GM23338 (cell line): ENCODE data around the gene PADI1. TPM values are rescaled to one million over a fixed set of nuclear protein-coding genes. Genes with fewer than 3 reads are reported as not detected.

Source experiments
- ATAC-seq: fragments of 200-7000 bp; cut with Tn5 transposase; 3 replicates; pipeline ENCODE4 v1.9.1; 2020
- DNase-seq: peaks from one replicate; pipeline ENCODE4 v3.0.0-alpha.2; 2015; ENCODE audit warnings: low spot score
- H2AFZ ChIP-seq: fragments of 200-600 bp; sonication (generic); 2 replicates; pipeline ENCODE4 v1.8.0; 2016; ENCODE audit warnings: antibody characterized with exemption, mild to moderate bottlenecking, moderate library complexity
- H3F3A ChIP-seq: fragments of 200-600 bp; sonication (generic); replicated peaks from 2 replicates; pipeline ENCODE4 v1.8.0; 2017; ENCODE audit warnings: antibody characterized with exemption, mixed run types, low read depth
- H3K27ac ChIP-seq: fragments of 200-600 bp; sonication (generic); 2 replicates; pipeline ENCODE4 v1.6.1; 2016; ENCODE audit warnings: low read depth
- H3K27me3 ChIP-seq: fragments of 200-600 bp; sonication (generic); 2 replicates; pipeline ENCODE4 v1.8.0; 2016; ENCODE audit warnings: mild to moderate bottlenecking, mixed run types, moderate library complexity; ENCODE audit not compliant: insufficient read depth
- H3K36me3 ChIP-seq: fragments of 200-600 bp; sonication (generic); 2 replicates; pipeline ENCODE4 v1.8.0; 2016; ENCODE audit warnings: mild to moderate bottlenecking; ENCODE audit not compliant: insufficient read depth
- H3K4me1 ChIP-seq: fragments of 200-600 bp; sonication (generic); 2 replicates; pipeline ENCODE4 v1.8.0; 2016; ENCODE audit warnings: mild to moderate bottlenecking, moderate library complexity; ENCODE audit not compliant: insufficient read depth
- H3K4me2 ChIP-seq: fragments of 200-600 bp; sonication (generic); 2 replicates; pipeline ENCODE4 v1.7.1; 2017; ENCODE audit warnings: mixed run types
- H3K4me3 ChIP-seq: fragments of 200-600 bp; sonication (generic); 2 replicates; pipeline ENCODE4 v1.6.1; 2016; ENCODE audit warnings: mixed run types
- H3K79me2 ChIP-seq: fragments of 200-600 bp; sonication (generic); replicated peaks from 2 replicates; pipeline ENCODE4 v1.8.0; 2017; ENCODE audit warnings: mild to moderate bottlenecking; ENCODE audit not compliant: insufficient read depth
- H3K9me2 ChIP-seq: fragments of 200-600 bp; sonication (generic); 2 replicates; pipeline ENCODE4 v1.8.0; 2017; ENCODE audit not compliant: insufficient read depth
- H4K20me1 ChIP-seq: fragments of 200-600 bp; sonication (generic); replicated peaks from 2 replicates; pipeline ENCODE4 v1.8.0; 2017; ENCODE audit warnings: mild to moderate bottlenecking; ENCODE audit not compliant: insufficient read depth
- H3K27ac Mint-ChIP-seq: 2 replicates; pipeline ENCODE4 v1.8.0; 2020; ENCODE audit warnings: inconsistent platforms, mild to moderate bottlenecking, moderate library complexity, mixed read lengths
- H3K27me3 Mint-ChIP-seq: 3 replicates; pipeline ENCODE4 v1.8.0; 2022; ENCODE audit warnings: low read depth, mild to moderate bottlenecking, moderate library complexity, mixed read lengths, inconsistent platforms; ENCODE audit not compliant: insufficient read depth, poor library complexity
- H3K36me3 Mint-ChIP-seq: 3 replicates; pipeline ENCODE4 v1.8.0; 2021; ENCODE audit warnings: low read depth, mild to moderate bottlenecking, inconsistent platforms, moderate library complexity, mixed read lengths
- H3K4me1 Mint-ChIP-seq: 3 replicates; pipeline ENCODE4 v1.8.0; 2020; ENCODE audit warnings: mild to moderate bottlenecking, inconsistent platforms, mixed read lengths
- H3K4me3 Mint-ChIP-seq: 3 replicates; pipeline ENCODE4 v1.8.0; 2021; ENCODE audit warnings: moderate library complexity, mild to moderate bottlenecking, inconsistent platforms, mixed read lengths
- H3K9me3 Mint-ChIP-seq: 3 replicates; pipeline ENCODE4 v1.8.0; 2020; ENCODE audit warnings: moderate library complexity, mild to moderate bottlenecking, inconsistent platforms, mixed read lengths
- CREB1 ChIP-seq: fragments of 250-450 bp; sonication (Bioruptor Pico); IDR thresholded peaks from 2 replicates; pipeline ENCODE4 v1.5.0; 2020; ENCODE audit warnings: low read depth, mild to moderate bottlenecking, moderate library complexity
- EZH2 ChIP-seq: fragments of 200-600 bp; sonication (generic); IDR thresholded peaks from one replicate; pipeline ENCODE4 v1.8.0; 2017; ENCODE audit warnings: antibody characterized with exemption, mild to moderate bottlenecking, low read depth; ENCODE audit not compliant: unreplicated experiment
- EZH2phosphoT487 ChIP-seq: fragments of 200-600 bp; sonication (generic); IDR thresholded peaks from one replicate; pipeline ENCODE4 v1.8.1; 2018; ENCODE audit warnings: antibody characterized with exemption; ENCODE audit not compliant: unreplicated experiment
- JUNB ChIP-seq: IDR thresholded peaks from one replicate; pipeline ENCODE4 v1.6.1; 2016; ENCODE audit warnings: antibody characterized with exemption; ENCODE audit not compliant: unreplicated experiment
- NANOG ChIP-seq: IDR thresholded peaks from 2 replicates; pipeline ENCODE4 v1.6.1; 2016; ENCODE audit warnings: antibody characterized with exemption, borderline replicate concordance
- POLR2AphosphoS5 ChIP-seq: IDR thresholded peaks from 2 replicates; pipeline ENCODE4 v1.6.1; 2016; ENCODE audit warnings: antibody characterized with exemption, low read depth
- STAT1 ChIP-seq: IDR thresholded peaks from one replicate; pipeline ENCODE4 v1.6.1; 2016; ENCODE audit warnings: antibody characterized with exemption; ENCODE audit not compliant: unreplicated experiment
- ZNF114 ChIP-seq: fragments of 250-450 bp; sonication (Bioruptor Pico); IDR thresholded peaks from 2 replicates; pipeline ENCODE4 v1.5.0; 2020; ENCODE audit warnings: mild to moderate bottlenecking, moderate library complexity
- ZNF331 ChIP-seq: fragments of 250-450 bp; sonication (Bioruptor Pico); IDR thresholded peaks from 2 replicates; pipeline ENCODE4 v1.5.0; 2020; ENCODE audit warnings: low read depth, mild to moderate bottlenecking, moderate library complexity
- polyA plus RNA-seq: library from polyadenylated mRNA; unstranded; fragments of >200 nt; fragmentation: Nextera tagmentation; extraction: Ambion mirVana; gene quantifications from 2 replicates; pipeline ENCODE4 v1.2.1, GENCODE V29; 2016
- total RNA-seq: library from RNA; depleted of rRNA; stranded (reverse); fragments of >200 nt; shearing (Covaris generic); gene quantifications from 2 replicates; pipeline ENCODE4 v1.2.3, GENCODE V29; 2014
- TF ChIP-seq, protein P1 (sequence below), 2 experiments: fragments of 200-600 bp in 1 of 2; sonication (generic) in 1 of 2; conservative IDR thresholded peaks; 2 replicates each; pipeline versions ENCODE4 v1.5.1 to v1.6.1; 2016 to 2017; ENCODE audit warnings: antibody characterized with exemption in 2 of 2, low read depth in 2 of 2, mild to moderate bottlenecking in 2 of 2, moderate library complexity in 1 of 2
- TF ChIP-seq, protein P2 (sequence below): IDR thresholded peaks from one replicate; pipeline ENCODE4 v1.6.1; 2018; ENCODE audit warnings: antibody characterized with exemption; ENCODE audit not compliant: unreplicated experiment
- TF ChIP-seq, protein P3 (sequence below): fragments of 250-450 bp; sonication (Bioruptor Pico); IDR thresholded peaks from 2 replicates; pipeline ENCODE4 v1.5.0; 2020; ENCODE audit warnings: mild to moderate bottlenecking, moderate library complexity

PADI1 gene
- total and polyA plus RNA-seq, 2 experiments from 2014 or later = 0.26 to 0.28 TPM

DNA sequence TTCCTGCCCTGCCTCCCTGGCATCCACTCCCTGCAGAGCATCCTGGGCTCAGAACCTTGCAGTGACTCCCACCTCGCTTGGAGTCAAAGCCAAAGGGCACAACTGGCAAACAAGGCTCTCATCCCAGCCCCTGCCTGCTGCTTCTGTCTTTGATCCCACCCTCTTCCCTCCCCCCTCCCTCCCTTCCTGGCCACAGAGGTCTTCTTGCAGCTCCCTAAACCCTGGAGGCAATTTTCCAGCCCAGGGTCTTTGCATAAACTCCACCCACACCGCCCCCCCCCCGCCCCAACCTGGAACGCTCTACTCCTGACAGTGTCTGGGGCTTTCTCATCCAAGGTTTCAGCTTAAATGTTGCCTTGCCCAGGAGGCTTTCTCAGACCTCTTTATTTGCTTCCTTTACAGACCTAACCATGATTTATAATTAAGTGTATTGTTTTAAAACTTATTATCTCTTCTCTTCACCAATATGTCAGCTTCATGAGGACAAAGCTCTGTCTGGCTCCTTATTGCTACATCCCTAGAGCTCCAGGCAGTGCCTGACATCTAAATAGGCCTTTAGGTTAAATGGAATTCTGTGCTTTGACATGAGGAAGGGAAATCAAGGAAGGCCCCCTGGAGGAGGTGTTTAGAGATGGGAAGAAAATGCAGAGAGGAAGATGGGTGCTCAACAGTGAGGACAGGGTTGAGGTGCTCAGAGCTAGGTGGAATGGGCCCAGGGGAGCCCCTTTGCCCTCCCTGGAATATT is 37.7 kb upstream of the PADI1 start:
- peaks cover 6% of the 10 kb centered on the region for H3K4me1 Mint-ChIP-seq
- H3K27ac Mint-ChIP-seq = no peak overlapping the region
- Histone ChIP-seq H3K9me2 (no peaks in the 10 kb centered on the region), H4K20me1 (no peaks in the 10 kb centered on the region), H2AFZ (no peak overlapping the region), H3K79me2 (no peaks in the 10 kb centered on the region), H3K27me3 (no peaks in the 10 kb centered on the region), H3K4me2 (no peak overlapping the region), H3K36me3 (no peaks in the 10 kb centered on the region), H3K27ac (no peak overlapping the region), H3F3A (no peaks in the 10 kb centered on the region), H3K4me3 (no peak overlapping the region), H3K4me1 (no peaks in the 10 kb centered on the region)
- TF ChIP-seq NANOG (no peak), ZNF114 (no peak), ZNF331 (no peak), EZH2phosphoT487 (no peak), JUNB (no peak), STAT1 (no peak), CREB1 (CRISPR knock-in tag) (no peak), POLR2AphosphoS5 (no peak), EZH2 (no peak)
- TF ChIP-seq, protein P1, sequence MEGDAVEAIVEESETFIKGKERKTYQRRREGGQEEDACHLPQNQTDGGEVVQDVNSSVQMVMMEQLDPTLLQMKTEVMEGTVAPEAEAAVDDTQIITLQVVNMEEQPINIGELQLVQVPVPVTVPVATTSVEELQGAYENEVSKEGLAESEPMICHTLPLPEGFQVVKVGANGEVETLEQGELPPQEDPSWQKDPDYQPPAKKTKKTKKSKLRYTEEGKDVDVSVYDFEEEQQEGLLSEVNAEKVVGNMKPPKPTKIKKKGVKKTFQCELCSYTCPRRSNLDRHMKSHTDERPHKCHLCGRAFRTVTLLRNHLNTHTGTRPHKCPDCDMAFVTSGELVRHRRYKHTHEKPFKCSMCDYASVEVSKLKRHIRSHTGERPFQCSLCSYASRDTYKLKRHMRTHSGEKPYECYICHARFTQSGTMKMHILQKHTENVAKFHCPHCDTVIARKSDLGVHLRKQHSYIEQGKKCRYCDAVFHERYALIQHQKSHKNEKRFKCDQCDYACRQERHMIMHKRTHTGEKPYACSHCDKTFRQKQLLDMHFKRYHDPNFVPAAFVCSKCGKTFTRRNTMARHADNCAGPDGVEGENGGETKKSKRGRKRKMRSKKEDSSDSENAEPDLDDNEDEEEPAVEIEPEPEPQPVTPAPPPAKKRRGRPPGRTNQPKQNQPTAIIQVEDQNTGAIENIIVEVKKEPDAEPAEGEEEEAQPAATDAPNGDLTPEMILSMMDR (conservative IDR thresholded peaks at IDR 0.05; ENCODE audit: low read depth in 2 of 2) = no peak
- TF ChIP-seq, protein P2, sequence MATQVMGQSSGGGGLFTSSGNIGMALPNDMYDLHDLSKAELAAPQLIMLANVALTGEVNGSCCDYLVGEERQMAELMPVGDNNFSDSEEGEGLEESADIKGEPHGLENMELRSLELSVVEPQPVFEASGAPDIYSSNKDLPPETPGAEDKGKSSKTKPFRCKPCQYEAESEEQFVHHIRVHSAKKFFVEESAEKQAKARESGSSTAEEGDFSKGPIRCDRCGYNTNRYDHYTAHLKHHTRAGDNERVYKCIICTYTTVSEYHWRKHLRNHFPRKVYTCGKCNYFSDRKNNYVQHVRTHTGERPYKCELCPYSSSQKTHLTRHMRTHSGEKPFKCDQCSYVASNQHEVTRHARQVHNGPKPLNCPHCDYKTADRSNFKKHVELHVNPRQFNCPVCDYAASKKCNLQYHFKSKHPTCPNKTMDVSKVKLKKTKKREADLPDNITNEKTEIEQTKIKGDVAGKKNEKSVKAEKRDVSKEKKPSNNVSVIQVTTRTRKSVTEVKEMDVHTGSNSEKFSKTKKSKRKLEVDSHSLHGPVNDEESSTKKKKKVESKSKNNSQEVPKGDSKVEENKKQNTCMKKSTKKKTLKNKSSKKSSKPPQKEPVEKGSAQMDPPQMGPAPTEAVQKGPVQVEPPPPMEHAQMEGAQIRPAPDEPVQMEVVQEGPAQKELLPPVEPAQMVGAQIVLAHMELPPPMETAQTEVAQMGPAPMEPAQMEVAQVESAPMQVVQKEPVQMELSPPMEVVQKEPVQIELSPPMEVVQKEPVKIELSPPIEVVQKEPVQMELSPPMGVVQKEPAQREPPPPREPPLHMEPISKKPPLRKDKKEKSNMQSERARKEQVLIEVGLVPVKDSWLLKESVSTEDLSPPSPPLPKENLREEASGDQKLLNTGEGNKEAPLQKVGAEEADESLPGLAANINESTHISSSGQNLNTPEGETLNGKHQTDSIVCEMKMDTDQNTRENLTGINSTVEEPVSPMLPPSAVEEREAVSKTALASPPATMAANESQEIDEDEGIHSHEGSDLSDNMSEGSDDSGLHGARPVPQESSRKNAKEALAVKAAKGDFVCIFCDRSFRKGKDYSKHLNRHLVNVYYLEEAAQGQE = no peak
- TF ChIP-seq, protein P3, sequence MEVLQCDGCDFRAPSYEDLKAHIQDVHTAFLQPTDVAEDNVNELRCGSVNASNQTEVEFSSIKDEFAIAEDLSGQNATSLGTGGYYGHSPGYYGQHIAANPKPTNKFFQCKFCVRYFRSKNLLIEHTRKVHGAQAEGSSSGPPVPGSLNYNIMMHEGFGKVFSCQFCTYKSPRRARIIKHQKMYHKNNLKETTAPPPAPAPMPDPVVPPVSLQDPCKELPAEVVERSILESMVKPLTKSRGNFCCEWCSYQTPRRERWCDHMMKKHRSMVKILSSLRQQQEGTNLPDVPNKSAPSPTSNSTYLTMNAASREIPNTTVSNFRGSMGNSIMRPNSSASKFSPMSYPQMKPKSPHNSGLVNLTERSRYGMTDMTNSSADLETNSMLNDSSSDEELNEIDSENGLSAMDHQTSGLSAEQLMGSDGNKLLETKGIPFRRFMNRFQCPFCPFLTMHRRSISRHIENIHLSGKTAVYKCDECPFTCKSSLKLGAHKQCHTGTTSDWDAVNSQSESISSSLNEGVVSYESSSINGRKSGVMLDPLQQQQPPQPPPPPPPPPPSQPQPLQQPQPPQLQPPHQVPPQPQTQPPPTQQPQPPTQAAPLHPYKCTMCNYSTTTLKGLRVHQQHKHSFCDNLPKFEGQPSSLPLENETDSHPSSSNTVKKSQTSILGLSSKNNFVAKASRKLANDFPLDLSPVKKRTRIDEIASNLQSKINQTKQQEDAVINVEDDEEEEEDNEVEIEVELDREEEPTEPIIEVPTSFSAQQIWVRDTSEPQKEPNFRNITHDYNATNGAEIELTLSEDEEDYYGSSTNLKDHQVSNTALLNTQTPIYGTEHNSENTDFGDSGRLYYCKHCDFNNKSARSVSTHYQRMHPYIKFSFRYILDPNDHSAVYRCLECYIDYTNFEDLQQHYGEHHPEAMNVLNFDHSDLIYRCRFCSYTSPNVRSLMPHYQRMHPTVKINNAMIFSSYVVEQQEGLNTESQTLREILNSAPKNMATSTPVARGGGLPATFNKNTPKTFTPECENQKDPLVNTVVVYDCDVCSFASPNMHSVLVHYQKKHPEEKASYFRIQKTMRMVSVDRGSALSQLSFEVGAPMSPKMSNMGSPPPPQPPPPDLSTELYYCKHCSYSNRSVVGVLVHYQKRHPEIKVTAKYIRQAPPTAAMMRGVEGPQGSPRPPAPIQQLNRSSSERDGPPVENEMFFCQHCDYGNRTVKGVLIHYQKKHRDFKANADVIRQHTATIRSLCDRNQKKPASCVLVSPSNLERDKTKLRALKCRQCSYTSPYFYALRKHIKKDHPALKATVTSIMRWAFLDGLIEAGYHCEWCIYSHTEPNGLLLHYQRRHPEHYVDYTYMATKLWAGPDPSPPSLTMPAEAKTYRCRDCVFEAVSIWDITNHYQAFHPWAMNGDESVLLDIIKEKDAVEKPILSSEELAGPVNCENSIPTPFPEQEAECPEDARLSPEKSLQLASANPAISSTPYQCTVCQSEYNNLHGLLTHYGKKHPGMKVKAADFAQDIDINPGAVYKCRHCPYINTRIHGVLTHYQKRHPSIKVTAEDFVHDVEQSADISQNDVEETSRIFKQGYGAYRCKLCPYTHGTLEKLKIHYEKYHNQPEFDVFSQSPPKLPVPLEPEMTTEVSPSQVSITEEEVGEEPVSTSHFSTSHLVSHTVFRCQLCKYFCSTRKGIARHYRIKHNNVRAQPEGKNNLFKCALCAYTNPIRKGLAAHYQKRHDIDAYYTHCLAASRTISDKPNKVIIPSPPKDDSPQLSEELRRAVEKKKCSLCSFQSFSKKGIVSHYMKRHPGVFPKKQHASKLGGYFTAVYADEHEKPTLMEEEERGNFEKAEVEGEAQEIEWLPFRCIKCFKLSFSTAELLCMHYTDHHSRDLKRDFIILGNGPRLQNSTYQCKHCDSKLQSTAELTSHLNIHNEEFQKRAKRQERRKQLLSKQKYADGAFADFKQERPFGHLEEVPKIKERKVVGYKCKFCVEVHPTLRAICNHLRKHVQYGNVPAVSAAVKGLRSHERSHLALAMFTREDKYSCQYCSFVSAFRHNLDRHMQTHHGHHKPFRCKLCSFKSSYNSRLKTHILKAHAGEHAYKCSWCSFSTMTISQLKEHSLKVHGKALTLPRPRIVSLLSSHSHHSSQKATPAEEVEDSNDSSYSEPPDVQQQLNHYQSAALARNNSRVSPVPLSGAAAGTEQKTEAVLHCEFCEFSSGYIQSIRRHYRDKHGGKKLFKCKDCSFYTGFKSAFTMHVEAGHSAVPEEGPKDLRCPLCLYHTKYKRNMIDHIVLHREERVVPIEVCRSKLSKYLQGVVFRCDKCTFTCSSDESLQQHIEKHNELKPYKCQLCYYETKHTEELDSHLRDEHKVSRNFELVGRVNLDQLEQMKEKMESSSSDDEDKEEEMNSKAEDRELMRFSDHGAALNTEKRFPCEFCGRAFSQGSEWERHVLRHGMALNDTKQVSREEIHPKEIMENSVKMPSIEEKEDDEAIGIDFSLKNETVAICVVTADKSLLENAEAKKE (CRISPR knock-in tag) = no peak
- no peak overlapping the region for H3K4me3 Mint-ChIP-seq
- ATAC-seq (peak; percentile 87), DNase-seq (peak; percentile 41)
- no peaks in the 10 kb centered on the region for H3K36me3 Mint-ChIP-seq
- peaks cover 9% of the 10 kb centered on the region for H3K27me3 Mint-ChIP-seq
- no peaks in the 10 kb centered on the region for H3K9me3 Mint-ChIP-seq
